Trophoblast cell (in vitro differentiated cells and primary cell): ENCODE measurements around the gene GRIA4.
A peak's percentile ranks its signal among the peaks of the same experiment; 100 is the strongest.

Experiments used
- DNase-seq, 2 donors: peaks; one replicate each; pipeline ENCODE4 v3.0.0-alpha.2; 2016
- H2AFZ ChIP-seq: 2 replicates; pipeline ENCODE4 v1.6.1; 2013; ENCODE audit warnings: low read length, moderate library complexity, mild to moderate bottlenecking; ENCODE audit not compliant: insufficient read depth, poor library complexity
- H2AK5ac ChIP-seq: 2 replicates; pipeline ENCODE4 v1.6.1; 2013; ENCODE audit warnings: mild to moderate bottlenecking, low read length
- H2BK120ac ChIP-seq: 2 replicates; pipeline ENCODE4 v1.6.1; 2013; ENCODE audit warnings: low read length, mild to moderate bottlenecking, moderate library complexity; ENCODE audit not compliant: insufficient read depth, poor library complexity
- H2BK12ac ChIP-seq: 2 replicates; pipeline ENCODE4 v1.6.1; 2013; ENCODE audit warnings: mild to moderate bottlenecking, low read length, moderate library complexity
- H2BK5ac ChIP-seq: 2 replicates; pipeline ENCODE4 v1.6.1; 2013; ENCODE audit warnings: low read length, low read depth, moderate library complexity, mild to moderate bottlenecking; ENCODE audit not compliant: poor library complexity
- H3K14ac ChIP-seq: 2 replicates; pipeline ENCODE4 v1.6.1; 2013; ENCODE audit warnings: mild to moderate bottlenecking, low read length
- H3K18ac ChIP-seq: 2 replicates; pipeline ENCODE4 v1.6.1; 2013; ENCODE audit warnings: mild to moderate bottlenecking, low read length
- H3K23ac ChIP-seq: 2 replicates; pipeline ENCODE4 v1.6.1; 2013; ENCODE audit warnings: low read length
- H3K27ac ChIP-seq: 2 replicates; pipeline ENCODE4 v1.5.1; 2013; ENCODE audit warnings: low read depth, mild to moderate bottlenecking, inconsistent platforms, low read length, moderate library complexity
- H3K27me3 ChIP-seq: 2 replicates; pipeline ENCODE4 v1.6.1; 2013; ENCODE audit warnings: inconsistent platforms, mild to moderate bottlenecking, low read length, moderate library complexity; ENCODE audit not compliant: insufficient read depth
- H3K36me3 ChIP-seq, 2 experiments: 1 replicate in 1 of 2; 2 replicates in 1 of 2; pipeline ENCODE4 v1.6.1; 2013; ENCODE audit warnings: low read length in 2 of 2, mild to moderate bottlenecking in 2 of 2, moderate library complexity in 1 of 2; ENCODE audit not compliant: insufficient read depth in 2 of 2, control insufficient read depth in 1 of 2
- H3K4ac ChIP-seq: 2 replicates; pipeline ENCODE4 v1.6.1; 2013; ENCODE audit warnings: low read depth, mild to moderate bottlenecking, low read length, moderate library complexity
- H3K4me1 ChIP-seq, 2 experiments: 1 replicate in 1 of 2; 2 replicates in 1 of 2; pipeline ENCODE4 v1.6.1; 2013; ENCODE audit warnings: low read length in 2 of 2, mild to moderate bottlenecking in 2 of 2, moderate library complexity in 1 of 2; ENCODE audit not compliant: insufficient read depth in 2 of 2, control insufficient read depth in 1 of 2
- H3K4me2 ChIP-seq: 2 replicates; pipeline ENCODE4 v1.6.1; 2013; ENCODE audit warnings: inconsistent platforms, mild to moderate bottlenecking, low read length, moderate library complexity
- H3K4me3 ChIP-seq: 2 replicates; pipeline ENCODE4 v1.5.1; 2013; ENCODE audit warnings: mild to moderate bottlenecking, low read depth, low read length, inconsistent platforms
- H3K79me1 ChIP-seq: one replicate; pipeline ENCODE4 v1.6.1; 2013; ENCODE audit warnings: low read length
- H3K79me2 ChIP-seq: 2 replicates; pipeline ENCODE4 v1.6.1; 2013; ENCODE audit warnings: low read length, mild to moderate bottlenecking; ENCODE audit not compliant: control insufficient read depth, insufficient read depth, poor library complexity
- H3K9ac ChIP-seq: 2 replicates; pipeline ENCODE4 v1.6.1; 2013; ENCODE audit warnings: mild to moderate bottlenecking, low read length
- H3K9me3 ChIP-seq: 2 replicates; pipeline ENCODE4 v1.6.1; 2013; ENCODE audit warnings: low read depth, mild to moderate bottlenecking, control low read depth, inconsistent platforms, low read length; ENCODE audit not compliant: insufficient read depth
- H4K12ac ChIP-seq: 2 replicates; pipeline ENCODE4 v1.6.1; 2013; ENCODE audit warnings: low read depth, mild to moderate bottlenecking, low read length, moderate library complexity
- H4K8ac ChIP-seq: 2 replicates; pipeline ENCODE4 v1.6.1; 2013; ENCODE audit warnings: low read depth, mild to moderate bottlenecking, low read length, moderate library complexity
- H4K91ac ChIP-seq: one replicate; pipeline ENCODE4 v1.6.1; 2013; ENCODE audit warnings: low read depth, mild to moderate bottlenecking, low read length, moderate library complexity
- WGBS: extraction: QIAGEN DNeasy Blood & Tissue Kit; methylation state at CpG from one replicate; pipeline ENCODE4 v1.1.7; 2013; ENCODE audit warnings: missing lambda C conversion rate; ENCODE audit not compliant: insufficient read length, insufficient coverage; ENCODE audit errors: extremely low coverage; 5-methylcytosine and 5-hydroxymethylcytosine counted together

The GRIA4 gene

DNA sequence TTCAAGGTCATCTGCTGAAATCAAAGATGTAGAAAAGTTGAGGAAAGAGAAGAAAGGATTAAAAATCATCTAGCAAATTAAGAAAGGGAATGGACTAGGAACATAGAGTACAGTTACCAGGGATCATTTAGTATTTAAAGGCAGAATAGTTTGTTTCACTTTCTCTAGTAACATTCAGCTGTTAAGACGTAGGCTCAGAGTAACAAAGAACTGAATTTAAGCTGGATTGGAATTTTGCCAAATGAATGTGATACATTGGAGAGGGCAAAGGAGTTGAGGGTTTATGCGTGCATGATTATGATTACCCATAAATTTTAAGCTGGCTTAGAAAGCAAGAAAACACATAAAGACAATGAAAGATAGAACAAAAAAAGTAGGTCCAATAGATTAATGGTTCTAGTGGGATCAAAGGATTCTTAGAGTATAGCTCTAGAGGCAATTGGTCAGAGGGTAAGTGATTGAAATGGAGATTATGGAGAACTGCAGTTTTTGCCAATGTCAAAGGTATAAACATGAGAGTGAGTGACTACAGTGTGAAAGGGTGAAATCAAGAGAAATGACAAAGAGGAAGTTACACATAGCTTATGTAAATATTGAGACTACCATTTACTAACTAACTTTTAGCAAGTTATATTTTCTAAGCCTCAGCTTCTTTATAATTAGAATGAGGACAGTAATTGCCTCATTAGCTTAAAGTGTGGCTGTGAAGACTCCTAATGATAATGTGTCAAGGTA is 190.0 kb downstream of the GRIA4 start:
- no peaks in the 10 kb centered on the region for H3K9me3 ChIP-seq
- no CpG with 5 or more reads among the region's 2 CpGs for WGBS
- H2BK120ac ChIP-seq: no peak overlapping the region
- H3K79me1 ChIP-seq: no peaks in the 10 kb centered on the region
- no peaks in the 10 kb centered on the region for H3K79me2 ChIP-seq
- no peak overlapping the region for H4K91ac ChIP-seq
- H2AFZ ChIP-seq: no peak overlapping the region
- H3K36me3 ChIP-seq: no peaks in the 10 kb centered on the region
- no peak overlapping the region for H2AK5ac ChIP-seq
- no peak overlapping the region for H3K18ac ChIP-seq
- H3K14ac ChIP-seq: no peak overlapping the region
- no peak overlapping the region for H4K8ac ChIP-seq
- no peaks in the 10 kb centered on the region for H3K27me3 ChIP-seq
- H3K4me2 ChIP-seq: no peak overlapping the region
- no peak overlapping the region for H2BK5ac ChIP-seq
- H4K12ac ChIP-seq: no peak overlapping the region
- H3K27ac ChIP-seq: no peak overlapping the region
- no peaks in the 10 kb centered on the region for H3K4me1 ChIP-seq
- H3K23ac ChIP-seq: no peak overlapping the region
- no peak for DNase-seq
- H3K4me3 ChIP-seq: no peak overlapping the region
- no peak overlapping the region for H3K9ac ChIP-seq
- H3K4ac ChIP-seq: no peak overlapping the region
- H2BK12ac ChIP-seq: no peak overlapping the region

DNA sequence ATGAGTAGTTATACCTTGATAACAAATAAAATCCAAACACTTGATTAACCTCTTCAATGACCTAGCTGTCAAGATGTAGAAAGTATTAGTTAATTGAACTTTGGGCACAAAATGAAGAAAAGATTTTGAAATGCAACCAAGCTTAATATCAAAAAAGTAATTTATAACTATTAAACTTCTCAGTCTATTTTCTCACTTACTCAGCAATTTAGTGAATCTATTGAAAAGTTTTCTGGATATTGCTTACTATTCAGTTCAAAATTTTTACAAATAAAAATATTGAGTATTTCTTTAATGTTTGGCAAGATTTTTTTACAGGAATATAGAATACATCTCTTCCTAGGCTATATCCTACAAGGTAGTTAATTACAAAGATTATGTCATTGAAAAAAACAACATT is 192.5 kb downstream of the GRIA4 start:
- H3K79me2 ChIP-seq: no peaks in the 10 kb centered on the region
- H2AK5ac ChIP-seq: no peak overlapping the region
- no peaks in the 10 kb centered on the region for H3K79me1 ChIP-seq
- H3K4ac ChIP-seq: no peak overlapping the region
- H3K18ac ChIP-seq: no peak overlapping the region
- no peak overlapping the region for H3K23ac ChIP-seq
- H4K12ac ChIP-seq: no peak overlapping the region
- no peak overlapping the region for H2BK5ac ChIP-seq
- no peak overlapping the region for H4K8ac ChIP-seq
- H3K9me3 ChIP-seq: no peaks in the 10 kb centered on the region
- H3K36me3 ChIP-seq: no peaks in the 10 kb centered on the region
- no peak for DNase-seq
- H3K4me3 ChIP-seq: no peak overlapping the region
- no peaks in the 10 kb centered on the region for H3K27me3 ChIP-seq
- no peak overlapping the region for H2AFZ ChIP-seq
- no peak overlapping the region for H3K9ac ChIP-seq
- no peak overlapping the region for H2BK12ac ChIP-seq
- H3K4me1 ChIP-seq: no peaks in the 10 kb centered on the region
- no peak overlapping the region for H3K14ac ChIP-seq
- no peak overlapping the region for H3K4me2 ChIP-seq
- H2BK120ac ChIP-seq: no peak overlapping the region
- no peak overlapping the region for H4K91ac ChIP-seq
- H3K27ac ChIP-seq: no peak overlapping the region

- no CpG with 5 or more reads among the region's 5 CpGs for WGBS
- no peak overlapping the region for H3K4ac ChIP-seq
- no peak overlapping the region for H2AK5ac ChIP-seq
Measured at GRCh38 chr11:105811242-105811641, 201.4 kb downstream of the GRIA4 start.

DNA sequence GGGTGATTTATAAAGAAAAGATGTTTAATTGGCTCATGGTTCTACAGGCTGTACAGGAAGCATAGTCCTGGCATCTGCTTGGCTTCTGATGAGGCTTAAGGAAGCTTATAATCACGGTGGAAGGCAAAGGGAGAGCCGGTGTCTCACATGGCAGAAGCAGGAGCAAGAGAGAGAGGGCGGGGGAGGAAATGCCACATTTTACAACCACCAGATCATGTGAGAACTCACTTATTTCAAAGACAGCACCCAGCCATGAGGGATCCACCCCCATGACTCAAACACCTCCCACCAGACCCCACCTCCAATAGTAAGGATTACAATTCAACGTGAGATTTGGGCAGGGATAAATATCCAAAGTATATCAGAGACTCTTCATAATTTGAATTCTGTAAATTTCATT is 211.5 kb downstream of the GRIA4 start:
- Histone ChIP-seq H3K9ac (no peak overlapping the region), H3K79me2 (no peaks in the 10 kb centered on the region), H3K14ac (no peak overlapping the region), H2BK12ac (no peak overlapping the region), H3K27me3 (no peaks in the 10 kb centered on the region), H4K8ac (peak overlapping the region; percentile 10), H3K79me1 (no peaks in the 10 kb centered on the region), H3K9me3 (no peaks in the 10 kb centered on the region), H4K91ac (no peak overlapping the region), H2BK120ac (no peak overlapping the region), H3K36me3 (no peaks in the 10 kb centered on the region), H3K4me3 (no peak overlapping the region), H3K4me1 (no peaks in the 10 kb centered on the region), H4K12ac (no peak overlapping the region), H3K23ac (no peak overlapping the region), H2AFZ (no peak overlapping the region), H3K18ac (no peak overlapping the region), H2AK5ac (no peak overlapping the region), H3K4me2 (no peak overlapping the region), H3K27ac (no peak overlapping the region), H3K4ac (no peak overlapping the region), H2BK5ac (no peak overlapping the region)
- no CpG with 5 or more reads among the region's 4 CpGs for WGBS
- DNase-seq: no peak

More at GRCh38 chr11:105811242-105811641, 201.4 kb downstream of the GRIA4 start:
- Histone ChIP-seq H3K14ac (no peak overlapping the region), H3K23ac (no peak overlapping the region), H3K79me1 (no peaks in the 10 kb centered on the region), H2AFZ (no peak overlapping the region), H3K4me3 (no peak overlapping the region), H3K79me2 (no peaks in the 10 kb centered on the region), H2BK12ac (no peak overlapping the region), H3K27ac (no peak overlapping the region), H2BK120ac (no peak overlapping the region), H2BK5ac (no peak overlapping the region), H3K9me3 (no peaks in the 10 kb centered on the region), H4K12ac (no peak overlapping the region), H3K4me1 (no peaks in the 10 kb centered on the region), H3K9ac (no peak overlapping the region), H3K36me3 (no peaks in the 10 kb centered on the region), H3K18ac (no peak overlapping the region), H3K27me3 (no peaks in the 10 kb centered on the region), H3K4me2 (no peak overlapping the region), H4K91ac (no peak overlapping the region), H4K8ac (no peak overlapping the region)
- DNase-seq: no peak
